ENCODE measurements around the gene FRK.
"Not testable (repeated sequence)": the region's sequence is repeated elsewhere in the genome, so short reads cannot be mapped to it uniquely, and the experiment has no call there.

The FRK gene

DNA sequence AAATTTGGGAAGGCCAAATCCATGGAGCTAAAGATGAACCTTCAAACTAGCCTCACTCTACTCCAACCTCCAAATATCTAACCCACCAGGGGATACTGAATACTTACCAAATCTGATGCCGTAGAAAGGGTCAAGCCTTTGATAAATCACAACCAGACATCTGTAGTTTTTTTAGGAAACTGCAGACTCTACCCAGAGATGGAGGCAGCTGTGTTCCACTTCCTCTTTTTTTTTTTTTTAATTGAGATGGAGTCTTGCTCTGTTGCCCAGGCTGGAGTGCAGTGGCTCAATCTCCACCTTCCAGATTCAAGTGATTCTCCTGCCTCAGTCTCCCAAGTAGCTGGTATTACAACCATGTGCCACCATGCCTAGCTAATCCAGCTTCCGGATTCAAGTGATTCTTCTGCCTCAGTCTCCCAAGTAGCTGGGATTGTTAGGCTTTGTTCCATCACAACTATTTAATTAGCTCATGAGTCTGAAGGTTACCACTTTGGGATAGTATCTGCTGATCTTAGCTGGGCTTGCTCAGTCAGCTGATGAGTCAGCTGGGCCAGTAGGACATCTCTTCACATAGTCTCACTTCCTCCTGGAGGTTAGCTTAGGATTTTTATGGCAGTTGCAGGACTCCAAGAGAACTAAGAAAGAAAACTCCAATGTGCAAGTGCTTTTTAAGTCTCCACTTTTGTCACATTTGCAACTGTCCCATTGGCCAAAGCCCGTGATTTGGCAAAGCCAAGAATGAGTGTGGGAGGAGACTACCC is 13.3 kb downstream of the FRK start:
- no peak for DNase-seq (ENCODE audit: low read depth)
- no peak overlapping the region for H3K4me3 ChIP-seq (replicated peaks; ENCODE audit: low read depth, low read length)
- TF ChIP-seq, protein P1, sequence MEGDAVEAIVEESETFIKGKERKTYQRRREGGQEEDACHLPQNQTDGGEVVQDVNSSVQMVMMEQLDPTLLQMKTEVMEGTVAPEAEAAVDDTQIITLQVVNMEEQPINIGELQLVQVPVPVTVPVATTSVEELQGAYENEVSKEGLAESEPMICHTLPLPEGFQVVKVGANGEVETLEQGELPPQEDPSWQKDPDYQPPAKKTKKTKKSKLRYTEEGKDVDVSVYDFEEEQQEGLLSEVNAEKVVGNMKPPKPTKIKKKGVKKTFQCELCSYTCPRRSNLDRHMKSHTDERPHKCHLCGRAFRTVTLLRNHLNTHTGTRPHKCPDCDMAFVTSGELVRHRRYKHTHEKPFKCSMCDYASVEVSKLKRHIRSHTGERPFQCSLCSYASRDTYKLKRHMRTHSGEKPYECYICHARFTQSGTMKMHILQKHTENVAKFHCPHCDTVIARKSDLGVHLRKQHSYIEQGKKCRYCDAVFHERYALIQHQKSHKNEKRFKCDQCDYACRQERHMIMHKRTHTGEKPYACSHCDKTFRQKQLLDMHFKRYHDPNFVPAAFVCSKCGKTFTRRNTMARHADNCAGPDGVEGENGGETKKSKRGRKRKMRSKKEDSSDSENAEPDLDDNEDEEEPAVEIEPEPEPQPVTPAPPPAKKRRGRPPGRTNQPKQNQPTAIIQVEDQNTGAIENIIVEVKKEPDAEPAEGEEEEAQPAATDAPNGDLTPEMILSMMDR (IDR thresholded peaks at IDR 0.05; ENCODE audit: low read length, missing control alignments), result no peak

DNA sequence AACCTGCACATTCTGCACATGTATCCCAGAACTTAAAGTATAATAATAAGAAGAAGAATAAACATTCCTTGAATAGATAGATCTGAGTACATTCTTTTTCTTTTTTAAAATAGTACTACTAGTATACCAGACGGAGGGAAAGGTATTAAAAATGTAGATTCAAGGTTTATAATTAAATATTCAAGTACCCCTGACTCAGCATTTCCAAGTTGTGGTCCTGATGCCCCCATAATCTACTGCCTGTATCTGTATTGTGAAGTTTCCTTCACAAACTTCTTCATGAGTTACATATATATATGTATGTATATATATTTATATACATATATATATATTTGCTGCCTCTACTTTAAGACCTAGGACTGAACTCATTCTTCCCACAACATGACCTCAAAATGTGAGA is 14.0 kb downstream of the FRK start:
- no peak for DNase-seq (ENCODE audit: low read depth)
- TF ChIP-seq, protein P1 (IDR thresholded peaks at IDR 0.05; ENCODE audit: low read length, missing control alignments), result no peak
- H3K4me3 ChIP-seq (replicated peaks; ENCODE audit: low read depth, low read length), result no peak overlapping the region

DNA sequence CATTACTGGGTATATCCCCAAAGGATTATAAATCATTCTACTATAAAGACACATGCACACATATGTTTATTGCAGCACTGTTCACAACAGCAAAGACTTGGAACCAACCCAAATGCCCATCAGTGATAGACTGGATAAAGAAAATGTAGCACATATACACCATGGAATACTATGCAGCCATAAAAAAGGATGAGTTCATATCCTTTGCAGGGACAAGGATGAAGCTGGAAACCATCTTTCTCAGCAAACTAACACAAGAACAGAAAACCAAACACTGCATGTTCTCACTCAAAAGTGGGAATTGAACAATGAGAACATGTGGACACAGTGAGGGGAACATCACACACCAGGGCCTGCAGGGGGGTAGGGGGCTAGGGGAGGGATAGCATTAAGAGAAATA is 14.4 kb downstream of the FRK start:
- DNase-seq (ENCODE audit: low read depth); H3K4me3 ChIP-seq (replicated peaks; ENCODE audit: low read depth, low read length): not testable (repeated sequence)

- TF ChIP-seq, protein P1 (IDR thresholded peaks at IDR 0.05; ENCODE audit: low read length, missing control alignments), result no peak
- no peak for DNase-seq (ENCODE audit: low read depth)
- H3K4me3 ChIP-seq (replicated peaks; ENCODE audit: low read depth, low read length), result no peak overlapping the region
Measured at GRCh38 chr6:116041934-116042333, 18.8 kb downstream of the FRK start.

GRCh38 chr6:116040993-116041392 is 19.7 kb downstream of the FRK start:
- no peak for DNase-seq (ENCODE audit: low read depth)
- TF ChIP-seq, protein P1 (IDR thresholded peaks at IDR 0.05; ENCODE audit: low read length, missing control alignments), result no peak
- H3K4me3 ChIP-seq (replicated peaks; ENCODE audit: low read depth, low read length), result no peak overlapping the region

- TF ChIP-seq, protein P1 (IDR thresholded peaks at IDR 0.05; ENCODE audit: low read length, missing control alignments), result no peak
- no peak overlapping the region for H3K4me3 ChIP-seq (replicated peaks; ENCODE audit: low read depth, low read length)
- no peak for DNase-seq (ENCODE audit: low read depth)
Measured at GRCh38 chr6:116036885-116037284, 23.8 kb downstream of the FRK start.

DNA sequence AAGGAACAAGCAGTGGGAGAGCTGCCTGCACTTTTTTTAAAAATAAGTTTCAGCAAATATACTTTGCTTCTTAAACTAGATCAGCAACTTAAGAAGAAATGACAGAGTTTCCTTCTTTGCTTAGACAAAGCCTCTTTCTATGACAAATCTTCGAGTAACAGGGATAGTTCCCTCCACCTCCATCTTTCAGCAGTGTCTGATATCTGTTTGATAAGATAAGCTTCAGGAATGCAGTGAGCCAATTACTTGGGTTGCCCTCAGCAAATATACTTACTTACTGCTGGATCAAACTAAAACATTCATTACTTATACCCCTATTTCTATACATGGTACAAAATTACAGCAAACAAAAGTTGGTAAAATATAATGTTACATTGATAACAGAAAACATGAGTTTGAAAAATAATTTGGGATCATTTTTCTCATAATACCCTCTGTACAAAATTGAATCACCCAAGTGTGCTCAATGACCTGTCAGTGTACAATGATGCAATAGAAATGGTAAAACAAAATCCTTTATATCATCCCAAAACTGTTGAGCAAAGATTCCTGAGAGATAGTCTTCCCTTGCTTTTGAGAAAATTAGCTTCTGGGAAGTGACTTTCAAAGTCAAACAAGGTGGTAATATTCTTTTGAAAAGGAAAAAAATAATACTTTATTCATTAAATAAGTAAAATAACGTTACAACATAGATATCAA is 24.5 kb downstream of the FRK start:
- H3K4me3 ChIP-seq (replicated peaks; ENCODE audit: low read depth, low read length), result no peak overlapping the region
- DNase-seq (ENCODE audit: low read depth), result no peak
- TF ChIP-seq, protein P1 (IDR thresholded peaks at IDR 0.05; ENCODE audit: low read length, missing control alignments), result no peak

Measured in fibroblast of pulmonary artery (primary cell).